Measurements from ENCODE around the gene RNF103.
"Not testable (repeated sequence)": the region's sequence is repeated elsewhere in the genome, so short reads cannot be mapped to it uniquely, and the experiment has no call there.

Gene RNF103

GRCh38 chr2:86593266-86593665 is 30.4 kb downstream of the RNF103 start:
- no peak overlapping the region for H3K27ac ChIP-seq
- TF ChIP-seq CTCF (IDR thresholded peaks at IDR 0.05; ENCODE audit: low read depth, low read length, missing control alignments) = no peak
- no peak for DNase-seq
- H3K36me3 ChIP-seq (replicated peaks) = no peaks in the 10 kb centered on the region
- H3K27me3 ChIP-seq (replicated peaks) = no peaks in the 10 kb centered on the region
- H3K4me3 ChIP-seq (ENCODE audit: low read depth, low read length) = no peak overlapping the region
- in situ Hi-C loops (cut with HindIII; ENCODE audit: low pct_ligation_motif_present, low sequenced_read_pairs) = no loop called here

- in situ Hi-C loops (cut with HindIII; ENCODE audit: low pct_ligation_motif_present, low sequenced_read_pairs) = no loop called here
- DNase-seq = peak; percentile 2
- no peak overlapping the region for H3K4me3 ChIP-seq (ENCODE audit: low read depth, low read length)
- H3K36me3 ChIP-seq (replicated peaks) = no peaks in the 10 kb centered on the region
- no peak overlapping the region for H3K27ac ChIP-seq
- H3K27me3 ChIP-seq (replicated peaks) = no peaks in the 10 kb centered on the region
- TF ChIP-seq CTCF (IDR thresholded peaks at IDR 0.05; ENCODE audit: low read depth, low read length, missing control alignments) = no peak
Observed at GRCh38 chr2:86592547-86593230, 31.0 kb downstream of the RNF103 start.

- H3K36me3 ChIP-seq (replicated peaks); in situ Hi-C loops (cut with HindIII; ENCODE audit: low pct_ligation_motif_present, low sequenced_read_pairs); H3K27me3 ChIP-seq (replicated peaks); H3K4me3 ChIP-seq (ENCODE audit: low read depth, low read length); DNase-seq; H3K27ac ChIP-seq: not testable (repeated sequence)
Observed at GRCh38 chr2:86589701-86590100, 34.0 kb downstream of the RNF103 start.

- H3K36me3 ChIP-seq (replicated peaks) = no peaks in the 10 kb centered on the region
- H3K4me3 ChIP-seq (ENCODE audit: low read depth, low read length) = no peak overlapping the region
- H3K27me3 ChIP-seq (replicated peaks) = no peaks in the 10 kb centered on the region
- H3K27ac ChIP-seq = peak overlapping the region; percentile 32
- TF ChIP-seq CTCF (IDR thresholded peaks at IDR 0.05; ENCODE audit: low read depth, low read length, missing control alignments) = no peak
- in situ Hi-C loops (cut with HindIII; ENCODE audit: low pct_ligation_motif_present, low sequenced_read_pairs) = no loop called here
- peak; percentile 54 for DNase-seq
Observed at GRCh38 chr2:86584151-86584913, 39.3 kb downstream of the RNF103 start.

- Histone ChIP-seq H3K27me3 (replicated peaks) (no peaks in the 10 kb centered on the region), H3K27ac (no peak overlapping the region), H3K36me3 (replicated peaks) (no peaks in the 10 kb centered on the region), H3K4me3 (ENCODE audit: low read depth, low read length) (no peak overlapping the region)
- TF ChIP-seq CTCF (IDR thresholded peaks at IDR 0.05; ENCODE audit: low read depth, low read length, missing control alignments) = no peak
- in situ Hi-C loops (cut with HindIII; ENCODE audit: low pct_ligation_motif_present, low sequenced_read_pairs) = no loop called here
- no peak for DNase-seq
Observed at GRCh38 chr2:86580560-86580959, 43.1 kb downstream of the RNF103 start.

GRCh38 chr2:86577817-86578456 is 45.7 kb downstream of the RNF103 start:
- no peak for DNase-seq
- no peaks in the 10 kb centered on the region for H3K36me3 ChIP-seq (replicated peaks)
- no peak overlapping the region for H3K27ac ChIP-seq
- H3K4me3 ChIP-seq (ENCODE audit: low read depth, low read length) = no peak overlapping the region
- no peak for TF ChIP-seq CTCF (IDR thresholded peaks at IDR 0.05; ENCODE audit: low read depth, low read length, missing control alignments)
- in situ Hi-C loops (cut with HindIII; ENCODE audit: low pct_ligation_motif_present, low sequenced_read_pairs) = no loop called here
- no peaks in the 10 kb centered on the region for H3K27me3 ChIP-seq (replicated peaks)
